ENCODE measurements around the gene STAT1.
"Not testable (repeated sequence)": the region's sequence is repeated elsewhere in the genome, so short reads cannot be mapped to it uniquely, and the experiment has no call there.

Gene STAT1

DNA sequence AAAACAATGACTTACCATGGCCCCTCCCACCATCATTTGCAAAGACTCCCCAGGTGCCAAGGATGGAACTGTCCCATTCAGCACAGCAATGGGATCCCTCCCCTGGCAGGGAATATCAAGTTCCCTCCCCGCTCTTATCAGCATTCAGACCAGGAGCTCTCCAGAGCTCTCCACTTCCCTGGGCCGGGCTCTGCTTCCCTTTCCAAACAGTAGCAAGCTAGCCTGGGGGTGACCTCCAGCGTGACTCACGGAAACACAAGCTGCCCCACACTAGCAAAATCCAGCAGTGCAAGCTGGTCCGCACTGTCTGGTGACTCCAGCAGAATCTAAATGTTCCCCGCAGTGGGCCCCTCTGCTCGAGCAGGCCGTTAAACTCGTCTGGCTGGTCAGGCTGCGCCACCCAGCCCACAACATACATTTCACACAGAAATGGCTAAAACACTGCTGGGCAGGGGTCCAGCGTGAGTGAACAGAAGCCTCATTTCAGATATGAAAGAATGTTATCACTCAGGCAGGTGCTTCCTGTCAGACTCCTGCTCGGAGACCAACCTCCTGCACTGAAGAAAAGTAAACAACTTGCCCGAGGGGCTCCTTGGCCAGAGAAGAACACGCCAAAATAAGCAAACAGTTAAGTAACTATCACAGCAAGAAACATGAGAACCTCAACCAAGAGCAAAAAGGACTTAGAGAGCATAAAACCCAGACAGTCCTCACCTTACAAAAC is 33.9 kb downstream of the STAT1 start:
- no peak for DNase-seq

DNA sequence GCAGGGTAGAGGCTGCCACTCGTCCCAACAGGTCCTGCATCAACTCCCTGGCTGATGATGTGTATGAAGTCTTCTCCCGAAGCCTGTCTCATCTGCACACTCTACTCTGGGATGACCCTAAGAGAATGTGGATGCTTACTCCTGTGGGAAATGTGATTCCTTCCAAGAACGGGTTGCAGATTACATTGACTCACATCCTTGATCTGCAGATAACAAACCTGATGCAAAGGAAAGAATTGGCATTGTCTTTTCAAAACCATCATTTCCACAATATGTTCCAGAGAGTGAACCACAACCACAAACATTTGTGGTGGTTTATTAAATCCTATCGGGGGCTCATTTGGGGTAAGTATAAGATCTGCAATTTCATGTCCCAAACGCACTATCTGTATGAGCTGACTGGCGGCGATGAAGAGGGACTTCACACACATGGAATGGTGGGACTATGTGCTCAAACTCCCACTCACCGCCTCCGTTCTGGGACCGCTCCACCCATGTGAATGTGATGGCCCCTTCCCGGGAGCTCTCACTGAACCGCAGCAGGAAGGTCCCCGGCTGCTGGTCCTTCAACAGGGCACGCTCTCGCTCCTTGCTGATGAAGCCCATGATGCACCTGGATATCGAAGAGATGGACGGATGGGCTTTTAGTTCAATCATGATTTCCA is 35.5 kb downstream of the STAT1 start:
- DNase-seq, result no peak

DNA sequence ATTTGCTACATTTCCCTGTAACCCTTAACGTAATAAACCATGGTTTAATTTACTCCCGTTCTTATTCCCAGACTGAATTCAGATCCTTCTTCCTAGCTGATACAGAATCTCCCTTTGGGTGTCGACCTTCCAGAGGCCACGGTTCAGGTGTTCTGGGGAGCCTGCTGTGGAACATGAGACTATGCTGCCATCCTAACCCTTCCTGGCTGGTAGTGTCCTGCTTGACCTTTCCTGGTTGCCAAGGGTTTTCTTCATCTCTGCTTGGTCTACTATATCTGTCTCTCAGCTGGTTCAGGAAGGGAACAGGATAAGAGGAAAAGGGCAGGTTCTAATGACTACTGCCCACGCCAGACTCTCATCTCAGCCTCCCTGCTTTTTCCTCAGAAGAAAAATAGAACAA is 36.5 kb downstream of the STAT1 start:
- DNase-seq, result no peak

DNA sequence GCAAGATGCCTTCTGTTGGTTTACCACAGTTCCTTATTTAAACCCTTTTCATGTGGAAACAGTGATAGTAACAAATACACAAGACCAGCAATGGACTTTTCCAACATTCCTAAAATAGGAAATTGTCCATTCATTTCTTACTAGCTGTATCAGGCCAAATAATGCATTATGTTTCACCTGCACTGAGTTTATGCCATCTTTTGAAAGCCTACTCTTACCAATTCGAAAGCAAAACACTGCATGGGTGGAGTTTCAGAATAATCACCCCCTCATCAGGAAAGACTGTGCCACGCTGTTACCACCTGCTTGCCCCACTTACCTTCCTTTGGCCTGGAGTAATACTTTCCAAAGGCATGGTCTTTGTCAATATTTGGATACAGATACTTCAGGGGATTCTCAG is 37.5 kb downstream of the STAT1 start:
- DNase-seq, result no peak

DNA sequence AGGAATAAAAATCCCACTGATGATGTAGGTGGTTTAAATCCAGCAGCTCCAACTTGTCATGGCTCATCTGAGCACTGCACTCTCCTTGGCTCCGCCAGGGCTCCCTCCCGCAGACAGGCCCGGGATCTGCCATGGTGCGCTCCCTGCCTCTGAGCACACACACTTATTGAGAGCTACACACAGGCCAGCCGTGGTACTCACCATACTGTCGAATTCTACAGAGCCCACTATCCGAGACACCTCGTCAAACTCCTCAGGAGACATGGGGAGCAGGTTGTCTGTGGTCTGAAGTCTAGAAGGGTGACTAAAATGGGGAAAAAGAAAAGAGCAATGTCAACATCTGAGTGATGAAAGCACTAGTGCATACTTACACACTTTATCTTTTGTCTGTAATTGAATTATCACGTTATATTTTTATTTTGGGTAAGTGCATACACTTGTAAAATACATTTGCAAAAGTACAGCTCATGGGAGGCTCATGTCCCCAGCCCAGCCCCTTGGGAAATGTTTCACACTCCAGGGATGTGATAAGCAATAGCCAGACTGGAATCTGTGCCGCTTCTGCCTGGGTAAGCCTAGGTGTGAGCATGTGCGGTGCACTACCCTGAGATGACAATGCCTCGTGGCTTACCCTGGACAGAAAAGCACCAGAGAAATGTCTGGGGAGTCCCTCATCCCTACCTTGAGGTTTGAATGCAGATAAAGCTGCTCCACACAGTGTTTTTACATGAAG is 39.2 kb downstream of the STAT1 start:
- no peak for DNase-seq

DNA sequence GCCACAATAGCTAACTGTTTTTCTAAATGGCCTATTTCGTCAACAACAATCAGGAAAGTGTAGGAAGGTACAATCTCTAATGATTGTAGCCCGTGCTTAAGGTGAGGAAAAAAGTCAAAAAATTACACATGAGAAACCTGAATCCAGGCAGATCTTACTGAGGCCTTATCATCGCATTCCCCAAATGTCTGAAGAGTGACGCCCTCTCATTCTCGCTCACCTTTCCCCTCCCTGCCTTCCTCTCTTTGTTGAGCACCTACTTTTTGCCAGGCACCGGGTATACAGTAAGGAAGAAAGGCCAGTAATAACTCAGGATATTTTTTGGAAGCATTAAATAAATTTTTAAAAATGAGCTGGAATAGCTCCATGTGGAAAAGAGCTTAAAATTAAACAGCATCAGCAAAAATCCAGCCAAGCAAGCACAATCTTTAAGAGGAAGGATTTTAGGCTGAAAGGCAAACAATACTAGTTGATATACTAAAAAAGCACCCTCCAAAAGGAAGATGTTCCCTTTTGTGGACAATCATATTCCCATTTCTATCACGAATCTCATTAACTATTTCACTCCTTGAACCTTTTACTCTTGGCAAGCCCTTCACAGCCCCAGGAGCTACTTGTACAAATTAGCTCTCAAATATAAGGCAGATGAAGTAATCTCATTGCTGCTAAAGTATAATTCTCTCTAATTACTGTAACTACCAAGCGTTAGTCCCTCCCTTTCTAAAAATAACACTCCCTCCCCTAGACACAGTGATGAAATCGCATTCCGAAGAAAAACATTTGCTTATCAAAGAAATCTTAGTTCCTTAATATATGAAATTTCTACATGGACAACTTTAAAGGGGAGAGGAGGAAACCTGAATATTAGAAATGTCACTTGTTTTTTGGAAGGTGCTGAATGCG is 40.0 kb downstream of the STAT1 start:
- no peak for DNase-seq

DNA sequence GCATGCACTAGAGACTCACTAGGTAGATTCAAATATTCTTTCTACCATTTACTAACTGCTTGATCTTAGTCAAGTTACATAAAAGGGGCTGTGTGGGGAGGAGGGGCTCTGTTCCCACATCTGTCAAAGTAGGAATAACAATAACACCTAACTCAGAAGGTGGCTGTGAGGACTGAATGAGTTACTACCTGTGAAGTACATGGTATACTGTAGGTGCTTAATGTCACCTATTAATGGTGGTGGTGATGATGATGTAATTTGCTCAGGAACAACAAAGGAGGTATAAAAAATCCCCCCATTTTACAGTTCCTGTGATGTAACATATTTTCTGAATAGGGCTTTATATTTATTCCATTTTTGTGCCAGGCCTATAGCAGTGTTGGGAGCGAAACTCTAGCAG is 40.7 kb downstream of the STAT1 start:
- no peak for DNase-seq

DNA sequence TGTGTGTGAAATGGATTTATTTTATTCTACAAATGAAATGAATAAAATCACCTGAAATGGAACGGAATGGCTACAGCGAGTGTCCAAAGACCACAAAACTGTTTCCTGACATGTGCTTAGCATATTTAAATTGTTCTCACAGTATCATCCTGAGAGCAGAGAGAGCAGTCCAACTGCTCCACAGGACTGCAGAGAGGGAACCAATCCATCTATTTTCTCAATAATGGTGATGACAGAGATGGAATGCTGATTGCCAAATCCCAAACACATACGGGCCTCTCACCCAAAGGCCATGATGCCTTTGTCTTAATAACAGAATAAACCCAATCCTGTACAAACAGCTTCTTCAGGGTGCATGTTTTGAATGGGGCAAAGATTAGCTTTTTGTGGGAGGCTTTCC is 41.1 kb downstream of the STAT1 start:
- DNase-seq, result no peak

DNA sequence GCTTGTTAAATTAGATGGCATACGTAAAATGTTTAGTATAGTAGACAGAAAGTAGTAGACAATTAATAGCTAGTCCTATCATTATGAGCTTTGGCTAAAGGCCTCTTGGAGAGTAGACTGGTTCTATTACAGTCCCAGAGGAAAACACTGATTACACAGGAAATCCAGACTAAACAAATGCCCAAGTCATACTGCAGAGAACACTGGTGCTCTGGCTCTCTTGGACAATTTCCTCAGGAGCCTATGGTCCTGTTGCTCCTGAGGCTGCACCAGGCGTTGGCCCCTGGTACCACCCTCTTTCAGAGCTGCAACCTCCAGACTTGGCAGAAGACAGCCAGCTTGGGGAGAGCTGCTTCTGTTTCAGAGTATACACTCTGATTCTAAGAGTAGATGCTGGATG is 41.8 kb downstream of the STAT1 start:
- no peak for DNase-seq

DNA sequence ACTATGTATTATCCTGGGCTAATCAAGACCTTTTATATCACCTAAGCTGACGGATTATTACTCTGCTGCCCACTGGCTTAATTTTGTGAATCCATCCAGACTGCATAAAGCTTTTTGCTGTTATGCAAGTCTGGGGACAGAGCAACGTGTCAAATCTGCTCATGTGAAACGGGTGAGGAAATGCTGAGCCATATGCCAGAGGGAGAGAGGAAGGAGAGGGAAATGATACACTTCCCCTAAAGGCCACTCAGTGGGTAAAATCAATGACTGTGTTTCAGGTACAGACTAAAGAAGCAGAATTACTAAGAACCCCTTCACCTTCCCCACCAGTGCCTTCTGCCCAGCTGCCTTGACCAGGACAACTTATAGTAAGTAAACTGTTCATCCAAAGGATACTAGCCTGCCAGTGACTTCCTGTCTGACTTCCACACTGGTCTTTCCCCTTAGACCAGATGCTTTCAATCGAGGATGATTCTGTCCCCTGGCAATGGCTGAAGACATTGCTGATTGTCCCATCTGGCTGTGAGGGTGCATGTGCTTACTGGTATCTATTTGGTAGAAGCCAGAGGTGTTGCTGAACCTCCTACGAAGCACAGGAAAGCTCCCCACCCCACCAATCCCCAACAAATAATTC is 43.0 kb downstream of the STAT1 start:
- no peak for DNase-seq

DNA sequence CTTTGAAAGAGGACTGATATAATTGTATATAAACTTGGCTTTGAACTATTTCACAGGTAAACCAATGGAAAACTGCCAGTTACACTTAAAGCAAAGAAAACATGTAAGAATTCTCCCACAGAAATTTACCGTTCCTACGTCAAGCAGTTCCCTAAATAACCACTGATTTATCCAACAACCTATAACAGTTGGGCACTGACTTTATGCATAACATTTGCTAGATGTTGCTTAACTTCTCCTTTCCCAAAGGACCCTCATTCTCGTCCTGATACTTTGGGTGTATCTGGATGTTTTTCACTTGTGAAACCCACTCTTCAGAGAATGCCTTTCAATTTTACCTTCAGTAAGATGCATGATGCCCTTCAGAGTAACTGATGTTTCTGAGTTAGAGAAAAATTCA is 43.8 kb downstream of the STAT1 start:
- DNase-seq, result no peak

DNA sequence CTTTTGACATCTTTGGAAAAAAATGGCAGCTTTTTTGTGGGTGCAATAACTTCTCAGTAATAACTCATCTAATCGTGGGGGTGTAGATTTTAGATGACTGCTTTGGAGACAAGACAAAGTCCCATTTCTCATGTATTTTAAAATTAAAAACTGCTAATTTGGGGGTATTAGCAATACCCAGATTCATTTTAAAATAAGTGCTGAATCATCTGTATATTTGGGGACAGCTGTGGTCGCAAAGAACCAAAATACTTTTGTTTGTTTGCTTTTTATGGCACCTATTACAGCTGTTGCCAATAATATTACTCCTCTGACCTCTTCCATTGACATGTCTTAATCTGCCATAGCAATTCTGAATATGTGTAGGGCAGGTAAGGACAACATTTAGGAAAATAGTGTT is 45.4 kb downstream of the STAT1 start:
- DNase-seq, result no peak

DNA sequence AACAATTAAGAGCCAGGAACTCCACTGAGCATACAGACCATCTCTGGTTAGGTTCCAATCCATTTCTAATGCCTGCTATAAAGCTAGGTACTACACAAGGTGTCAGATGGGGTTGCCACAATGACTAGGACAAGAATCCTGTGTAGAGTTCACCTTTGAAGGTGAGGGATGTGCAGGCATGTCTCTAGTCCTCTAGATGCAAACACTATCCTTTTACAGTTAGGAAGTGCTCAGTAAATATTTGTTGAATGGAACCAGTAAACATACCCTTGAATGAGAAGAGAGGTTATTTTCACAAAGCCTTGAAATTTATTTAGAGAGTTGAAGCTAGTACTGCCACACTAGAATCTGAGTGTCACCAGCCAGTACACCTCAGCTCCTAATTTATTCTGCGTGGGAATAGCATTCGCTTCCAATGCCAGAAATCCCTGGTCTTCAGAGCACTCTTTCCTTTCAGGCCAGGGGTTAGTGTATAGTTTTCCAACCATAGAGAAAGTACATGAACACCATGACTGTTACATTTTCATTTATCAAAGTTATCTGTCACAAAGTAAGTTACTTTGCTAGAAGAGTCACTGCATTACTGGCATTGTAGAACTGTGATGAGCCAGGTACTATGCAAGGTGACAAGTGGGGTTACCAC is 48.3 kb downstream of the STAT1 start:
- no peak for DNase-seq

DNA sequence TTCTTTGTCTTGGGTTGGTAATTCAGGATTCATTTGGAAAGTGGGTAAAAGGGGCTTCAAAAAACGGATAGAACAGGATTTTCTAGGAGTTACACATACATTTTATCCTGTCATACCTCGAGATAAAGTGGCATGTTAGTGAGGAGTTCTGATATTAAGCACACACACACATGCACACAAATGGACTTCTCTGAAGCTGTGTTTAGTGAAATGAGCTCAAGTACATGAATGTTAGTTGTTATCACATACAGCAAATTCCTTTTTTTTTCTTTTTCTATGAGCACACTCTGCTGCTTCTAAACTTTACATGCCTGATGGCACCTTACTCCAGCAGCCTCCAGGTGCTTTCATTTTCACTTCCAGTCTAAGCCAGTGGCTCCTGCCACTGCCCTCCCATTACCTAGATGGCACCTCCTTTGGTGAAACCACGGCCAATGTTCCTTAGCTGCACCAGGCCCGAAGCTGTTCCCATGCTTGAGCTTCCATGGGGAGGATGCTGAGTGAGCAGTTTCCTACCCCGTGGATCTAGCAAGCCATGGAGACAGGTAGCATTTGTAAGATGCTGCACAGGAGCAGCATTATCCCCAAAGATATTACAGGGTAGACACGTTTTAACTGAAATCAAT is 49.7 kb downstream of the STAT1 start:
- DNase-seq, result no peak

DNA sequence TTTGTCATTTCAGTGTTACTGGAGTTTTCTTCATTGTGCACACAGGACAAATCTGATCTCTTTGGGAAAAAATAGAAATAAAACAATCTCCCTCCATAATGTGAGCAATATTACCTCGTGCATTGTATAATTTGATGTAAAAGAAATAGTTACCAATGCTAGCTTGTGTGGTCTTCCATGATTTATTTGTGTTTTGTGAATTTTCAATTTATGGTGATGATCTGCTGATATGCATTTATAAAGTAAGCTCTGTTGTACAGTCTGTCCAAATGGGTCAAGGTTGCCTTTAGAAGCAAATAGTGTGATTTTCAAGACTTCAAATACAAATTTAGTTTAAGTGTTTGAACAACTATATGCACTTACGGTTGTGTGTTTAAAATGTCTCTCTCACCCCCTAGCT is 50.9 kb downstream of the STAT1 start:
- DNase-seq, result no peak

DNA sequence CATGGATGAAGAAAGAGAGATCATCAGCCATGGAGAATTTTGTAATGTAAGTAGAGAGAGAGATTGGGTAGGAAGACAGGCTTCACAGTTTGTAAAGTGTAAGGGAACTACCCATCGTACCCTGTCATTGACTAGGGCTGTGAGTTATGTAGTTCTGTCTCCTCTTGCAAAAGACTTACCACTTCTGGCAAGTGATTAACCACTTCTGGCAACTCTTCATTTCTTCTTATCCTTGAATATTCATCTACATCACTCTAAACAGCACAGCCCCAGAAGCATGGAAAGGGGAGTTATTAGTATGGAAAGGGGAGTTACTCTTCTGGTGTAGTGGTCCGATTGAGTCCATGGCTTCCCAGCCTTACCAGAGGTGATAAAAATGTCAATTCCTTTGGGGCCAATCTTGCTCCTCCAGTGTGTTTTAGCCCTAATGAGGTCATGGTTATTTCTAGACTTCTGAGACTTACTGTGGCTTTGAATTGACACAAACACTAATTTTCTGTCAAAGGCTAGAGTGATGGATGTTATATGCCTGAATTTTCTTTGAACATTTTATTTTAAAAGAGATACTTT is 52.0 kb downstream of the STAT1 start:
- DNase-seq, result no peak

DNA sequence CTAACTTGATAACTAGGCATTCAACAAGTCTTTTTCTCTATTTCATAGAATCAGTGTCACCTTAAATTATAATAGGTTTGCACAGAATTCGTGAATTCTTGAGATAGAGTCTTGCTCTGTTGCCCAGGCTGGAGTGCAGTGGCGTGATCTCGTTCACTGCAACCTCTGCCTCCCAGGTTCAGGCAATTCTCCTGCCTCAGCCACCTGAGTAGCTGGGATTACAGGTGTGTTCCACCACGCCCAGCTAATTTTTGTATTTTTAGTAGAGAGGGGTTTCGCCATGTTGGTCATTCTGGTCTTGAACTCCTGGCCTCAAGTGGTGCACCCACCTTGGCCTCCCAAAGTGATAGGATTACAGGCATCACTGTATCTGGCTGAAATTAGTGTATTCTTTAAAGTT is 52.9 kb downstream of the STAT1 start:
- not testable (repeated sequence) for DNase-seq

DNA sequence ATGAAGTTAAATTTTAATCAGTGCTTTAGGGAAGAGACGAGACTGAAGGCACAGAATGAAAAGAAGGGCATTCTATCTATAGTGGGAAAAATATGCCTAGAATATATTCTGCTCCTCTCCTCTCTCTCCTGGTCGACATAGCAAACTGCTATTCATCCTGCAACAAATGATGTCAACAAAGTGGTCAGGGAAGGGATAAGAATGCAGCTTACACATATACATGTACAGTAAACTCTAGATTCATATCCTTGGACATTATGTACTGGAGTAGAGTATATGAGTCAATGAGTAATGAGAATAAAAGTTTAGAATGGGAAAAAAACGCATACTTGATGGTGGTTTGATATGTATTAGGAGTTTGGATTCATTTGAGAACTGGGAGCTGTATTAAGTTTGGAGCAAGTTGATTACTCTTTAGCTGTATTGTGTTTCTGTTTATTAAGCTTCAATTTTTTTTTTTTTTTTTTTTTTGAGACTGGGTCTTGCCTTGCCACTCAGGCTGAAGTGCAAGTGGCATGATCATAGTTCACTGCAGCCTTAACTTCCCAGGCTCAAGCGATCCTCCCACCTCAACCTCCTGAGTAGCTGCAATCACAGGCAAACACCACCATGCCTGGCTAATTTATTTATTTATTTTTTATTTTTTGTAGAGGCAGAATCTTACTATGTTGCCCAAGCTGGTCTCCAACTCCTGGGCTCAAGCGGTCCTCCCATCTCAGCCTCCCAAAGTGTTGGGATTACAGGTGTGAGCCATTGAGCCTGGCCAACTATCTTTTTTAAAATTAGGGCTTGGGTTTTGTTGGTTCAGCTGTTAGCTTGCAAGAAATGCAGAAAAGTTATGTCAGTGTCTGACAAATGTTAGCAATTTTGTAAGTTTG is 53.8 kb downstream of the STAT1 start:
- DNase-seq, result no peak

DNA sequence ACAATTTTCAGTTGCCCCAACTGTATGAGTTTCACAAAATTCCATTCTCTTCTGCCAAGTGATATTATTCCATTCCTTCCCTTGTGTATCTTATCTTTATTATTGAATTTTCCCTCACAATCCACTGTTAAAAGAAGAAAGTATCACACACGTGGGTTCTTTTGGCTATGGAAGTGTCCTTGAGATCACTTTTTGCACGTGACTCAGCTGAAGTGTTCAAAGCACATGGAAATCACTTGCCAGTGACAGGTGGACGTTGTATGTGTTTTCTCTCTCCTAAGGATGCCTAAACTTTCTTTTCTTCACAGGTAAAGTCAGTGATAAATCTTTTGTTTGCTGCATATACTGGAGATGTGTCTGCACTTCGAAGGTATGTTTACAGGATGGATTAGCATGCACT is 60.7 kb downstream of the STAT1 start:
- DNase-seq, result no peak

DNA sequence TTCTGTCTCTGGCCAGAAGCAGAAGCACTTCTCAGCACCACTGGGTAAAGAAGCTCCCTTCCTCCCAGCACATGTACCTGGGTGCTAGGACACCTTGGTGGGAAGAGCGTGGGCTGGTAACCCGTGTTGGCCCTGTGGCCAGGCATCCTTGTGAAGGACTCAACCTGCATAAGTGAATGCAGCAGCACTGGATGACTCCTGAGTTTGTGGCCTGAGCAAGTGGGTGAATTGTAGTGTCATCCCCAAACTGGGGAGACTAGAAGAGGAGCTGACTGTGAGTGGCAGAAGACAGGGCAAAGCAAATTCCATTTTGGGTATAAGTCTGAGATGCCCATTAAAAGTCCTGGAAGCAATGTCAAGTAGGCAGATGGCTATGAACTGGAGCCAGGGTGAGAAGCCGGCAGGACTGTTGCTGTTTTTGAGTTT is 63.4 kb downstream of the STAT1 start:
- no peak for DNase-seq
